DOHH2 (cell line): ENCODE measurements around the gene PPP4R1.

ENCODE experiments used
- CTCF ChIP-seq: fragments of 200-600 bp; sonication (generic); IDR thresholded peaks from one replicate; pipeline ENCODE4 v1.5.1; 2014; ENCODE audit warnings: antibody characterized with exemption, mild to moderate bottlenecking, low read depth, low read length; ENCODE audit not compliant: poor library complexity, severe bottlenecking
- EZH2phosphoT487 ChIP-seq: fragments of 200-600 bp; sonication (generic); IDR thresholded peaks from 2 replicates; pipeline ENCODE4 v1.6.1; 2017; ENCODE audit warnings: borderline replicate concordance, mild to moderate bottlenecking, antibody characterized with exemption, low read length, moderate library complexity, mixed read lengths

GRCh38 chr18:9638886-9639285 lies 24.5 kb upstream of the PPP4R1 start:
- TF ChIP-seq CTCF (no peak), EZH2phosphoT487 (no peak)
